ENCODE data around the gene TBL1XR1.

Gene TBL1XR1

GRCh38 chr3:177201700-177202397 is 4.6 kb upstream of the TBL1XR1 start:
- no peak overlapping the region for H3K4me3 ChIP-seq (ENCODE audit: control insufficient read depth, low read depth, low read length)
- TF ChIP-seq CTCF (conservative IDR thresholded peaks at IDR 0.05; ENCODE audit: control insufficient read depth, insufficient read depth, low read depth, low read length), result no peak
- DNase-seq (ENCODE audit: low read depth), result no peak

GRCh38 chr3:177199206-177199760 is 2.0 kb upstream of the TBL1XR1 start:
- TF ChIP-seq CTCF (conservative IDR thresholded peaks at IDR 0.05; ENCODE audit: control insufficient read depth, insufficient read depth, low read depth, low read length), result no peak
- no peak for DNase-seq (ENCODE audit: low read depth)
- H3K4me3 ChIP-seq (ENCODE audit: control insufficient read depth, low read depth, low read length), result no peak overlapping the region

- H3K4me3 ChIP-seq (ENCODE audit: control insufficient read depth, low read depth, low read length), result peak overlapping the region; percentile 49
- no peak for TF ChIP-seq CTCF (conservative IDR thresholded peaks at IDR 0.05; ENCODE audit: control insufficient read depth, insufficient read depth, low read depth, low read length)
- peak; percentile 35 for DNase-seq (ENCODE audit: low read depth)
Measured at GRCh38 chr3:177197727-177198460, 612 bp upstream of the TBL1XR1 start.

- no peak for TF ChIP-seq CTCF (conservative IDR thresholded peaks at IDR 0.05; ENCODE audit: control insufficient read depth, insufficient read depth, low read depth, low read length)
- peak overlapping the region; percentile 96 for H3K4me3 ChIP-seq (ENCODE audit: control insufficient read depth, low read depth, low read length)
- peak; percentile 37 for DNase-seq (ENCODE audit: low read depth)
Measured at GRCh38 chr3:177196456-177197040, 734 bp downstream of the TBL1XR1 start.

- TF ChIP-seq CTCF (conservative IDR thresholded peaks at IDR 0.05; ENCODE audit: control insufficient read depth, insufficient read depth, low read depth, low read length), result no peak
- H3K4me3 ChIP-seq (ENCODE audit: control insufficient read depth, low read depth, low read length), result peak overlapping the region; percentile 96
- no peak for DNase-seq (ENCODE audit: low read depth)
Measured at GRCh38 chr3:177196008-177196455, 1.2 kb downstream of the TBL1XR1 start.

GRCh38 chr3:177195242-177195991 is 1.9 kb downstream of the TBL1XR1 start:
- TF ChIP-seq CTCF (conservative IDR thresholded peaks at IDR 0.05; ENCODE audit: control insufficient read depth, insufficient read depth, low read depth, low read length), result no peak
- H3K4me3 ChIP-seq (ENCODE audit: control insufficient read depth, low read depth, low read length), result peak overlapping the region; percentile 96
- DNase-seq (ENCODE audit: low read depth), result no peak

All from fibroblast of mammary gland (primary cell).